HG03060 (cell line): ENCODE results near the gene TIMP3.

Source experiments
- ATAC-seq: cut with Tn5 transposase; IDR thresholded peaks from one replicate; pipeline ENCODE4 v1.9.1; 2021; ENCODE audit warnings: low read depth, moderate number of reproducible peaks; ENCODE audit not compliant: unreplicated experiment

TIMP3 gene

DNA sequence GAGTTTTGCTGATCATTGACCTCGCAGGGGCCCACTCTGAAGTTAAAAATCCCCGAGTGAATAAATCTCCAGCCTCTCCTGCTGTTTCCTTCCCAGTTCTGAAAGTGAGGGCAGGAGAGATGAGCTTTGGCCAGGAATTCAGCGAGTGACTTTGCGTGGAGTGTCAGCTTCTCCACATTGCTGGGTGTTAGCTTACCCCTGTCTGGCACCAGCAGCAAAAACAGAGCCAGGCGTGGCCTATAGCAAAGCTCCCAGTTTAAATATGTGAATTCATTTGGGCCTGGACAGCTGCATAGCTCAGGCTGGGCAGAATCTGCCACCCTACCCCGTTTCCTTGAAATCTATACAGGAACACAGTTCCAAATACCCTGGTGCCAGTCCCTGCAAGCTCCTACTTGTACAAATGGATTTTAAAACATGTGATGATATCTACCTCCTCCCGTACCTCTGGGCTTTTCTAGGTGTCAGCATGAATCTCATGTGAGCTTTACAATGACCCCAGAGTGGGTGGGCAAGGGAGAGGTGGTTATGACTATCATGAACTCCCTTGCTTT is 25.6 kb downstream of the TIMP3 start:
- ATAC-seq: no peak

GRCh38 chr22:32828150-32828549 is 26.6 kb downstream of the TIMP3 start:
- ATAC-seq: no peak

DNA sequence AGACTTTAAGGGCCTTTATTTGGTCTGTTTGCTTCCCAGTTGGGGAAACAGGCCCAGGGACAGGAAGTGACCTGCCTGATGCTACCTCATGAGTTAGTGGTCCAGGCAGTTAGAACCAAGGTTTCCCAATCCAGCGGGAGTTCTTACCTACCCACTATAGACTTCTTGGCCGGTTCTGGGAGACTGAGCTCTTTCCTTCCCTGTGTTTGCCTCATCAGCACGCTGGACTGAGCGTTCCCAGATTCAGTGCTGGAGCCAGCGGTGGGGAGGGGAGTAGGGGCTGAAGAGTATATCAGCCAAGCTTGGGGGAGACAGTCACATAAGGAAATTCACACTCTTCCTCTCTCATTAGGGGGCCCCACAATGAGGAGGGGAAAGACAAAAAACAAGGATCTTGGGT is 27.1 kb downstream of the TIMP3 start:
- ATAC-seq: no peak

DNA sequence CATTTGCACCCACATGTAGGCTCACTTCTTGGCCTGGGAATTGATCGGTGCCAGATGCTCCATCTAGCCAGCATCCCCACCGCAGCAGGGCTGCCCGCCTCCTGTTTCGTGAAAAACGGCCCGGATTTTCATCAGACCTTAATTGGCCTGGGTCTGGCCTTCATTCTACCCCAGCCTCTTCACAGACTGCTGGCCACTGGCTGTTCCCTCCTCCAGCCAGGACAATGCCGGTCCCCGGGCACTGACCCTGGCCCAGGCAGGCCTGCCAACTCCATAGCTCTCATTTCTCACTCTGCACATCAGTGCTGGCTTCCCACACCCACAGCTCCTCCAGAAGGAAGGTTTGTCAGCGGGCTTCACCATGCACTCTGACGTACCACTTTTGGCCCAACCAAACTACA is 27.9 kb downstream of the TIMP3 start:
- no peak for ATAC-seq

DNA sequence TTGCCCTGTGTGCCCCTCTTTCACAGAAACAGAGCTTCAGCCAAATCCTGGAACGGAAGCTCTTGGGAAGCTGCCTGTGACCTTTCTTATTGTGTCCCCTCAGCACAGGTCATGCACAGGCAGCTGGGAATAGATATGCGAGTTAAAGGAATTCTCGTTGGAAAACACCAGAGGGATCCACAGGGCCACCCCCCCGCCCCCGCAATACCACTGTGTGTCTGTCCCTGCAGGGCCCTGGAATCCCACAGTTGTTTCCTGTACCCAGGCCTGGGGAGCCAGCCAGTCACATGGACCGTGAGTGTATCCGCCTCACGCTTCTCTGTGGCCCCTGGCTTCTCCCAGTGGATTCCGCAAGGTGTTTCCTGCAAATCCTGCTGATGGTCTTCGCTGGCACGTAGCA is 29.0 kb downstream of the TIMP3 start:
- no peak for ATAC-seq

- ATAC-seq: no peak
These were observed 29.5 kb downstream of the TIMP3 start for GRCh38 chr22:32830957-32831356.

- ATAC-seq: no peak
These were observed 30.1 kb downstream of the TIMP3 start for GRCh38 chr22:32831584-32831983.

- ATAC-seq: no peak
These were observed 30.7 kb downstream of the TIMP3 start for GRCh38 chr22:32832174-32832573.

- no peak for ATAC-seq
These were observed 35.0 kb downstream of the TIMP3 start for GRCh38 chr22:32836280-32837123.

DNA sequence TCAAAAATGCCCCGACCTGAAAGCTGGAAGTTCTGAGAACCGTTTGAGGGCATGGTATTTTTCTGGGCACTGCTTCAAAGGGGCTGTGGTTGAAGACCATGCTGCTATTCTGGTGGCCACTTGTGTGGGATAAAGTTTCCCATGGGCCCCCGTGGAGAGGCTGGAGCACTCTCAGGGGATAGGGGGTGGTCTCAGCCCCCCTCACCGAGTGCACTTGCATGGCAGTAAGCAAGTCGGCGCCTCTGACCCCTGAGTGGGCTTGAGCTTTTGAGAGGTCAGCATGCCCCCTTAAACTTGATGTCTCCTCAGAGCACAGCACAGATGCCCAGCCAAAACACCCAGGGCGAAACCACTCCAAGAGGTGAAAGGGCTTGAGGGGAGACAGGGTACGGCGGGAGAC is 35.6 kb downstream of the TIMP3 start:
- ATAC-seq: no peak

DNA sequence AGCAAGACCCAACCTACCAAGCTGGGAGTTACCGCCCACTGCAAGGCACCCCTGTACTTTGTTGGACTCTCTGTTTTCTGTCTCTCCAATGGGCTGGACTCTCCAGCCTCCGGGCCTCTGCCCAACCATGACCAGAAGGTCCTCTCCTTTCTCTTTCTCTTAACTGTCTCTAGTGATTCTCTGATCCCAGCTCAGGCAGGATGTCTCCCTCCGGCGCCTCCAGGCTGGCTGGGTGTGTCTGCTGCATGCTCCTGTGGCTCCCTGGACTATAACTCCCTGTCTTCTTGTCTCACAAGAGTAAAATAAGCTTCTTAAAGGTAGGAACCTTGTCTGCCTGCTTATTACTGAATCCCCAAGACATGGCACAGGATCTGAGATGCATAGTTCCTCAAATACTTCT is 36.3 kb downstream of the TIMP3 start:
- no peak for ATAC-seq

GRCh38 chr22:32839831-32840584 is 38.5 kb downstream of the TIMP3 start:
- ATAC-seq: no peak

GRCh38 chr22:32841175-32841574 is 39.7 kb downstream of the TIMP3 start:
- ATAC-seq: no peak

- no peak for ATAC-seq
These were observed 41.0 kb downstream of the TIMP3 start for GRCh38 chr22:32842486-32842885.

DNA sequence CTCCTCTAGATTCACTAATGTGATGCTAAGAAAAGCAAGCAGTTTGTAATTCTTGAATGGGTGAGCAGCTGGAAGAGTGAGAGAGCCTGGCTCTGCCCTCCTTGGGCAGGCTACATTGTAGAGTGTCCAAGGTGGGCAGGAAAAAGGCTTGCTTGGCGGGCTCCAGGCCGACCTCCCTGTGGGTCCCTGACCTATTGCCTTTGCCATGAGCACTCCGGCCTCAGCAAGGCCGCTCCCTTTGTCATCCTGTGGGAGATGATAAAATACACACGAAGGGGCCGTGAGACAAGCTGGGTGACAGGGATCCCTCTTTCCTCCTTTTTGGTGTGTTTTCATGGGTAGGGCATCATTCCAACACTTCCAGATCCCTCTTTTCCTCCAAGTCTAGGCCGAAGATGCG is 41.8 kb downstream of the TIMP3 start:
- no peak for ATAC-seq

- ATAC-seq: no peak
These were observed 42.7 kb downstream of the TIMP3 start for GRCh38 chr22:32844251-32844650.

GRCh38 chr22:32846780-32847491 is 45.4 kb downstream of the TIMP3 start:
- no peak for ATAC-seq

GRCh38 chr22:32848226-32848625 is 46.7 kb downstream of the TIMP3 start:
- ATAC-seq: no peak

GRCh38 chr22:32849501-32849900 is 48.0 kb downstream of the TIMP3 start:
- ATAC-seq: no peak

- no peak for ATAC-seq
These were observed 48.7 kb downstream of the TIMP3 start for GRCh38 chr22:32850157-32850556.
